Right renal cortex interstitium (tissue), 3 donors: Measurements from ENCODE around the gene ADD3. TPM values are rescaled to one million over a fixed set of nuclear protein-coding genes. Genes with fewer than 3 reads are reported as not detected.

Experiments used
- DNase-seq, 3 donors: peaks; one replicate each; pipeline ENCODE4 v3.0.0-alpha.2; 2013; ENCODE audit warnings: low read depth in 3 of 3, low spot score in 2 of 3
- polyA plus RNA-seq, 3 donors: library from polyadenylated mRNA; unstranded; fragments of 120-200 nt; gene quantifications; one replicate each; pipeline ENCODE4 v1.2.1, GENCODE V29; 2013; ENCODE audit not compliant: insufficient read length in 3 of 3

Gene ADD3
- polyA plus RNA-seq, 3 donors = 269 to 280 (median 276) TPM

GRCh38 chr10:110170142-110170971 lies 162.6 kb downstream of the ADD3 start:
- DNase-seq = no peak

GRCh38 chr10:110171032-110171431 lies 163.2 kb downstream of the ADD3 start:
- DNase-seq = no peak

GRCh38 chr10:110172155-110172554 lies 164.4 kb downstream of the ADD3 start:
- no peak for DNase-seq

GRCh38 chr10:110174201-110174600 lies 166.4 kb downstream of the ADD3 start:
- DNase-seq = no peak

- DNase-seq = no peak
Observed at GRCh38 chr10:110174816-110175215, 167.0 kb downstream of the ADD3 start.

- DNase-seq = no peak
Observed at GRCh38 chr10:110175406-110175805, 167.6 kb downstream of the ADD3 start.

GRCh38 chr10:110176141-110177030 lies 168.6 kb downstream of the ADD3 start:
- no peak for DNase-seq

- no peak for DNase-seq
Observed at GRCh38 chr10:110179220-110179619, 171.4 kb downstream of the ADD3 start.

GRCh38 chr10:110181451-110181850 lies 173.7 kb downstream of the ADD3 start:
- DNase-seq = no peak

GRCh38 chr10:110181911-110182310 lies 174.1 kb downstream of the ADD3 start:
- no peak for DNase-seq

GRCh38 chr10:110184398-110184797 lies 176.6 kb downstream of the ADD3 start:
- DNase-seq = no peak

Other genes starting within 250 kb of the ADD3 start
- 10 to 100 TPM; 78.8 to 83.6 (median 83.1) TPM for gene XPNPEP1, start 84.5 kb upstream of the ADD3 start, polyA plus RNA-seq
- 10 to 100 TPM; 45.5 to 49.8 (median 45.9) TPM for gene MXI1, start 199.6 kb downstream of the ADD3 start, polyA plus RNA-seq